OCI-LY3 (cell line): ENCODE measurements around the gene CMKLR1.

Source experiments
- CTCF ChIP-seq: fragments of 200-600, 300-600 bp; sonication (generic); IDR thresholded peaks from 2 replicates; pipeline ENCODE4 v1.5.1; 2014; ENCODE audit warnings: antibody characterized with exemption, low read length, low read depth
- EZH2phosphoT487 ChIP-seq: fragments of 200-600 bp; shearing (Covaris generic); IDR thresholded peaks from 2 replicates; pipeline ENCODE4 v1.6.1; 2018; ENCODE audit warnings: antibody characterized with exemption, mixed run types, low read depth

- no peak for TF ChIP-seq CTCF
- TF ChIP-seq EZH2phosphoT487 = no peak
These were observed 5.0 kb downstream of the CMKLR1 start for GRCh38 chr12:108333898-108334699.
